Activated CD4-positive, alpha-beta memory T cell treated with anti-CD3 and anti-CD28 coated beads for 36 hours (primary cell): ENCODE results near the gene SLC25A25. TPM values are rescaled to one million over a fixed set of nuclear protein-coding genes. Genes with fewer than 3 reads are reported as not detected.
A peak's percentile ranks its signal among the peaks of the same experiment; 100 is the strongest.

ENCODE experiments used
- CTCF ChIA-PET: fragments of 350-600 bp; sonication (Branson Sonifier 250); formaldehyde crosslinking; loops from one replicate; lab custom pipeline; 2021; ENCODE audit warnings: antibody characterized with exemption, inconsistent platforms; lab: Charles Lee
- POLR2A ChIA-PET: fragments of 350-600 bp; sonication (Branson Sonifier 250); formaldehyde crosslinking; loops from one replicate; lab custom pipeline; 2021; ENCODE audit warnings: antibody characterized with exemption; lab: Charles Lee
- DNase-seq: peaks from one replicate; pipeline ENCODE4 v3.0.0-alpha.2; 2020
- H3K27ac Mint-ChIP-seq: one replicate; pipeline ENCODE4 v1.8.0; 2021; ENCODE audit warnings: mixed read lengths
- H3K27me3 Mint-ChIP-seq: one replicate; pipeline ENCODE4 v1.8.0; 2021; ENCODE audit warnings: mixed read lengths
- H3K36me3 Mint-ChIP-seq: one replicate; pipeline ENCODE4 v1.8.0; 2021; ENCODE audit warnings: mixed read lengths
- H3K4me1 Mint-ChIP-seq: one replicate; pipeline ENCODE4 v1.8.0; 2021; ENCODE audit warnings: low read depth, mixed read lengths
- H3K4me3 Mint-ChIP-seq: one replicate; pipeline ENCODE4 v1.8.0; 2021; ENCODE audit warnings: mild to moderate bottlenecking, mixed read lengths
- H3K9me3 Mint-ChIP-seq: one replicate; pipeline ENCODE4 v1.8.0; 2021; ENCODE audit warnings: mixed read lengths
- intact Hi-C: fragments of 100-400 bp; cut with micrococcal nuclease; formaldehyde crosslinking; loops from one replicate; pipeline ENCODE4 v1.15.1; 2023
- total RNA-seq, 2 experiments: library from RNA; stranded (reverse); gene quantifications; one replicate each; pipeline ENCODE4 v1.2.3, GENCODE V29; 2021

Gene SLC25A25
- total RNA-seq, 2 experiments from 2014 or later = 17.1 to 17.3 TPM

GRCh38 chr9:128098297-128099230 lies 30.5 kb downstream of the SLC25A25 start:
- no peaks in the 10 kb centered on the region for H3K27me3 Mint-ChIP-seq
- DNase-seq = peak; percentile 79
- ChIA-PET CTCF (interaction anchor here (1.3 to 5.3 kb wide), 4 partner anchors 12 to 156 kb away, joined by 4 to 31 read pairs (median 6); partner anchors contain the start of genes NAIF1 and SLC25A25), POLR2A (no interaction called here)
- H3K4me3 Mint-ChIP-seq = no peak overlapping the region
- no peaks in the 10 kb centered on the region for H3K9me3 Mint-ChIP-seq
- intact Hi-C loops = no loop called here
- peaks cover 21% of the 10 kb centered on the region for H3K36me3 Mint-ChIP-seq
- H3K4me1 Mint-ChIP-seq = peaks cover 77% of the 10 kb centered on the region
- H3K27ac Mint-ChIP-seq = peak overlapping the region; percentile 58

DNA sequence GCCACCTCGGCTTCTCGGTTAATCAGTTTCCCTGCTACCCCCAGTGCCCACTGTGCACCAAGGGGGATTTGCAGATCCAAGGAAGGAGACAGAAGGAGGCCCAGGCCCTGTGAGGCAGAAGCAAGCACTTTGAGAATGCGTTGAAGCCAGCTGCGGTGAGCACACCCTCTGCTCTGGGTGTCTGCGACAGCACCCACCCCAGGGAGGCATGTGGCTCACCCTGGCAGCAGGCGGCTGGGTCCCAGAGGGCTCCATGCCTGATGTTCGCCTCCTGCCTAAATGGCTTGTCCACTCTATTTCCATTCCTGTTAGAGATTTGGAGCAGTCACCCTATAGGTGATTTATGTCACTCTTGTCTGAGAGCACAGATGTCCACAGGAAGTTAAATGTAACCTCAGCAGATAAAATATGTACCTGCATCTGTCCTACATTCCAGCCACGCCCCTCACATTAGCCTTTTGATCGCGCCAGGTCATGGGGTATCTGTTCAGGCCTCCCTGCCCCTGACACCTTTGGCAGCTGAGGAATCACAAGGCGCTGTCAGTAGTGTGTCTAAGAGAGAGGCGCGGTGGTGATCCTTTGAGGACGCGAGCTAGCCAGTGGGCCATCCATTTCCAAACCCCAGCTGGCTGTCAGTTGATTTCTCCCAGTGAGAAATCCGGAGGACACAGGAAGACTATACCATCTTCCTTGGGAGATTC lies 31.3 kb downstream of the SLC25A25 start:
- DNase-seq = no peak
- H3K36me3 Mint-ChIP-seq = peaks cover 28% of the 10 kb centered on the region
- H3K9me3 Mint-ChIP-seq = no peaks in the 10 kb centered on the region
- H3K27me3 Mint-ChIP-seq = no peaks in the 10 kb centered on the region
- no peak overlapping the region for H3K4me3 Mint-ChIP-seq
- H3K27ac Mint-ChIP-seq = peak overlapping the region; percentile 58
- POLR2A ChIA-PET = no interaction called here
- H3K4me1 Mint-ChIP-seq = peaks cover 71% of the 10 kb centered on the region
- intact Hi-C loops = no loop called here
- CTCF ChIA-PET = interaction anchor here (1.4 to 5.3 kb wide), 2 partner anchors 18 to 33 kb away, joined by 3 to 31 read pairs; no protein-coding TSS in a partner anchor

DNA sequence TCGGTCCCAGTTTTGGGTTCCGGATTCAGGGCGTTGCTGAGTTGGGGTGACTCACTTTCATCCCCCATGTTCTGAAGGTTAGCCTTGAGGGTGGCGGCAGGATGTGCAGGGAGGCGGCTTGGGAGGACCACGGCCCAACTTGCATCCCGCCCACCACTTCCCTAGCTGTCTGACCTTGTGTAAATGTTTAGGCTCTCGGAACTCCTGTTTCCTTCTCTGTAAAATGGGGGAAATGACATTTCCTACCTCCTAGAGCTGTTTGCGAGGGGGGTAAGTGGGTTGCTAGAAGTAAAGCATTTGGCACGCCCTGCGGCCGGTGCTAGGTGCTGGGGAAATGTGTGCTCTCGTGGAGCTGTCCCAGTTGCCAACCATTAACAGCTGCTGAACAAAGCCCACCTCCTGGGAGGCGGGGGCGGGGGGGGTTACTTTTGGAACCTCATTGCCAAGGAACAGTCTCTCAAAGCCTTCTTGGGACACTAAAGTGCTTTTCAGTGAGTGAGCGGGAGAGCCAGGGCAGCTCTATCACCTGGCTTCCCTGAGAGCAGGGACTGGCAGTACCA lies 32.0 kb downstream of the SLC25A25 start:
- POLR2A ChIA-PET = no interaction called here
- CTCF ChIA-PET = interaction anchor here (1.4 to 5.3 kb wide), 3 partner anchors 18 to 157 kb away, joined by 3 to 31 read pairs (median 4); no protein-coding TSS in a partner anchor
- DNase-seq = peak; percentile 32
- Mint-ChIP-seq H3K4me1 (peaks cover 65% of the 10 kb centered on the region), H3K27ac (peak overlapping the region; percentile 58), H3K27me3 (no peaks in the 10 kb centered on the region), H3K9me3 (no peaks in the 10 kb centered on the region), H3K36me3 (peaks cover 25% of the 10 kb centered on the region), H3K4me3 (no peak overlapping the region)
- intact Hi-C loops = no loop called here

GRCh38 chr9:128100581-128100980 lies 32.5 kb downstream of the SLC25A25 start:
- no peak for DNase-seq
- Mint-ChIP-seq H3K36me3 (peaks cover 26% of the 10 kb centered on the region), H3K27me3 (no peaks in the 10 kb centered on the region), H3K4me1 (peaks cover 59% of the 10 kb centered on the region), H3K27ac (no peak overlapping the region), H3K4me3 (no peak overlapping the region), H3K9me3 (no peaks in the 10 kb centered on the region)
- CTCF ChIA-PET = interaction anchor here (1.4 to 5.3 kb wide), 3 partner anchors 17 to 158 kb away, joined by 3 to 31 read pairs (median 4); no protein-coding TSS in a partner anchor
- POLR2A ChIA-PET = no interaction called here
- intact Hi-C loops = no loop called here

DNA sequence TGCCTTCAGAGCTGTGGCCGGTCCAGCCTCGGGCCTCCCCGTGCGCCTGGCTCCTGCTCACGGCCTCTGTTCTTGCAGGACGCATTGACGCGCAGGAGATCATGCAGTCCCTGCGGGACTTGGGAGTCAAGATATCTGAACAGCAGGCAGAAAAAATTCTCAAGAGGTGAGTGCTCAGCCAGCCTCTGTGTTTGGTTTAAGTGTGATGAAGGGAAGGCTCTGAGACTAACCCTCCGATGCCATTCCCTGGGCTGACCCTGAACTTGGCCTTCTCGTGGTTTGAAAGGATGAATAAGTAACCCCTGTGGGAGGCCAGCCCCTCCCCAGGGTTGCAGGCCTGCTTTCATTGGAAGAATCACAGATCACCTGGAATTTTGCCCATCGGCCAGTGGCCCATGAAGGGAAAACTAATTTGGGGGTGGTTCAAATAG lies 33.2 kb downstream of the SLC25A25 start:
- intact Hi-C loops = no loop called here
- POLR2A ChIA-PET = no interaction called here
- Mint-ChIP-seq H3K4me3 (no peak overlapping the region), H3K4me1 (peaks cover 58% of the 10 kb centered on the region), H3K27ac (no peak overlapping the region), H3K9me3 (no peaks in the 10 kb centered on the region), H3K27me3 (no peaks in the 10 kb centered on the region), H3K36me3 (peaks cover 27% of the 10 kb centered on the region)
- CTCF ChIA-PET = interaction anchor here (1.6 to 5.3 kb wide), 2 partner anchors 17 to 158 kb away, joined by 4 to 31 read pairs; no protein-coding TSS in a partner anchor
- no peak for DNase-seq

DNA sequence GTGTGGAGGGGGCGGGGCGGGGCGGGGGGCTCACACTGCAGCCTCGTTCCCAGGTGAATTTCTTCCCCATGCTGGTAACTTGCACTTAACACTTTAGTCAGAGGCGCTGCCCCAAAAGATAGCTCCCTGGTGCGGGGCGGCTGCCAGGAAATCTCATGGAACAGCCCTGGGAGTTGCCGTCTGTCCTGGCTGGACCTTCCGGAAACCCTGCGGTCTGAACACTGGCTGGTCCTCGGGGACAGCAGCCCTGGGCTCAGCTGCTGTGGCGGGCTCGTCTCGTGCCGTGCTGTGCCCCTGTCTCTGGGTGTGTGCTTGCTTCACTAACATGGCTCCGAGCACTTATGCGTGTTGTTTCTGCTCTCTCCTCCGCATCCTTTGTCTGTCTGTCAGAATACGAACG lies 33.7 kb downstream of the SLC25A25 start:
- Mint-ChIP-seq H3K4me3 (no peak overlapping the region), H3K4me1 (peaks cover 55% of the 10 kb centered on the region), H3K27me3 (no peaks in the 10 kb centered on the region), H3K27ac (no peak overlapping the region), H3K36me3 (peaks cover 29% of the 10 kb centered on the region), H3K9me3 (no peaks in the 10 kb centered on the region)
- CTCF ChIA-PET = interaction anchor here (1.6 to 5.3 kb wide), 2 partner anchors 16 to 159 kb away, joined by 4 to 31 read pairs; no protein-coding TSS in a partner anchor
- intact Hi-C loops = no loop called here
- POLR2A ChIA-PET = no interaction called here
- DNase-seq = no peak

GRCh38 chr9:128102196-128102595 lies 34.2 kb downstream of the SLC25A25 start:
- H3K9me3 Mint-ChIP-seq = no peaks in the 10 kb centered on the region
- peak overlapping the region; percentile 52 for H3K27ac Mint-ChIP-seq
- intact Hi-C loops = no loop called here
- no peak for DNase-seq
- H3K4me1 Mint-ChIP-seq = peaks cover 50% of the 10 kb centered on the region
- H3K27me3 Mint-ChIP-seq = no peaks in the 10 kb centered on the region
- H3K36me3 Mint-ChIP-seq = peaks cover 33% of the 10 kb centered on the region
- CTCF ChIA-PET = interaction anchor here (1.0 to 5.3 kb wide), 4 partner anchors 8 to 17 kb away, joined by 3 to 31 read pairs (median 8); no protein-coding TSS in a partner anchor
- no peak overlapping the region for H3K4me3 Mint-ChIP-seq
- POLR2A ChIA-PET = no interaction called here

GRCh38 chr9:128102861-128103588 lies 35.0 kb downstream of the SLC25A25 start:
- peaks cover 41% of the 10 kb centered on the region for H3K4me1 Mint-ChIP-seq
- POLR2A ChIA-PET = interaction anchor here (0.5 kb wide), 1 partner anchor 61 kb away, joined by 3 read pairs; no protein-coding TSS in a partner anchor
- peak overlapping the region; percentile 38 for H3K27ac Mint-ChIP-seq
- H3K27me3 Mint-ChIP-seq = no peaks in the 10 kb centered on the region
- CTCF ChIA-PET = interaction anchor here (0.6 to 2.5 kb wide), 7 partner anchors 9 to 159 kb away, joined by 3 to 11 read pairs (median 3); no protein-coding TSS in a partner anchor
- peaks cover 38% of the 10 kb centered on the region for H3K36me3 Mint-ChIP-seq
- no peak overlapping the region for H3K4me3 Mint-ChIP-seq
- no peaks in the 10 kb centered on the region for H3K9me3 Mint-ChIP-seq
- intact Hi-C loops = no loop called here
- DNase-seq = no peak

GRCh38 chr9:128103589-128103962 lies 35.5 kb downstream of the SLC25A25 start:
- ChIA-PET CTCF (interaction anchor here (0.6 to 2.5 kb wide), 5 partner anchors 14 to 160 kb away, joined by 3 to 11 read pairs (median 3); no protein-coding TSS in a partner anchor), POLR2A (interaction anchor here (0.5 kb wide), 1 partner anchor 61 kb away, joined by 3 read pairs; no protein-coding TSS in a partner anchor)
- Mint-ChIP-seq H3K9me3 (no peaks in the 10 kb centered on the region), H3K4me1 (peaks cover 36% of the 10 kb centered on the region), H3K36me3 (peaks cover 40% of the 10 kb centered on the region), H3K27me3 (no peaks in the 10 kb centered on the region), H3K4me3 (no peak overlapping the region), H3K27ac (peak overlapping the region; percentile 38)
- intact Hi-C loops = no loop called here
- peak; percentile 65 for DNase-seq

- no peak for DNase-seq
- Mint-ChIP-seq H3K27ac (no peak overlapping the region), H3K36me3 (peaks cover 40% of the 10 kb centered on the region), H3K27me3 (no peaks in the 10 kb centered on the region), H3K9me3 (no peaks in the 10 kb centered on the region), H3K4me3 (no peak overlapping the region), H3K4me1 (peaks cover 30% of the 10 kb centered on the region)
- ChIA-PET CTCF (interaction anchor here (0.6 to 2.5 kb wide), 4 partner anchors 13 to 1897 kb away, joined by 3 to 11 read pairs (median 4); no protein-coding TSS in a partner anchor), POLR2A (no interaction called here)
- intact Hi-C loops = no loop called here
These were observed 36.2 kb downstream of the SLC25A25 start for GRCh38 chr9:128104171-128104618.
